A549 (cell line): ENCODE data around the gene EEF1A1.
"Not testable (repeated sequence)": the region's sequence is repeated elsewhere in the genome, so short reads cannot be mapped to it uniquely, and the experiment has no call there.

ENCODE experiments used
- CHD4 ChIP-seq: fragments of 200-600 bp; sonication (generic); IDR thresholded peaks from 2 replicates; pipeline ENCODE4 v1.6.1; 2016; ENCODE audit warnings: antibody characterized with exemption, mild to moderate bottlenecking, borderline replicate concordance
- CTCF ChIP-seq: fragments of >200 bp; sonication (Bioruptor Twin); formaldehyde crosslinking; IDR thresholded peaks from 3 replicates; pipeline ENCODE4 v1.5.1; 2016
- HOXB5 ChIP-seq: fragments of 250-450 bp; sonication (Bioruptor Pico); IDR thresholded peaks from 2 replicates; pipeline ENCODE4 v1.5.0; 2020; ENCODE audit warnings: mild to moderate bottlenecking, moderate library complexity
- JUN ChIP-seq, 2 experiments: fragments of >200 bp; sonication (Bioruptor Twin); formaldehyde crosslinking; IDR thresholded peaks; 2 replicates in 1 of 2; 3 replicates in 1 of 2; pipeline ENCODE4 v1.6.1; 2016 to 2017
- JUNB ChIP-seq: fragments of >200 bp; sonication (Bioruptor Twin); formaldehyde crosslinking; IDR thresholded peaks from 2 replicates; pipeline ENCODE4 v1.6.1; 2016
- MYC ChIP-seq: IDR thresholded peaks from 2 replicates; pipeline ENCODE4 v1.6.1; 2012; ENCODE audit warnings: mild to moderate bottlenecking, inconsistent platforms, low read length, improper control_type of control experiment, borderline replicate concordance
- NPAS2 ChIP-seq: fragments of 250-450 bp; sonication (Bioruptor Pico); IDR thresholded peaks from 2 replicates; pipeline ENCODE4 v1.8.0; 2022; ENCODE audit warnings: mild to moderate bottlenecking, moderate library complexity, borderline replicate concordance
- POLR2A ChIP-seq: IDR thresholded peaks from 2 replicates; pipeline ENCODE4 v1.6.1; 2012; ENCODE audit warnings: mild to moderate bottlenecking, low read length
- RAD21 ChIP-seq, 2 experiments: fragments of >200 bp in 1 of 2; sonication (Bioruptor Twin) in 1 of 2; formaldehyde crosslinking in 1 of 2; IDR thresholded peaks in 1 of 2; conservative IDR thresholded peaks in 1 of 2; 2 replicates in 1 of 2; 3 replicates in 1 of 2; pipeline ENCODE4 v1.6.1; 2012 to 2018; ENCODE audit warnings: inconsistent platforms in 1 of 2
- SMC3 ChIP-seq: fragments of >200 bp; sonication (Bioruptor Twin); formaldehyde crosslinking; IDR thresholded peaks from 3 replicates; pipeline ENCODE4 v1.6.1; 2018; ENCODE audit warnings: inconsistent platforms
- TF ChIP-seq, protein P1 (sequence below): IDR thresholded peaks from 2 replicates; pipeline ENCODE4 v1.6.1; 2012; ENCODE audit warnings: low read depth, borderline replicate concordance
- TF ChIP-seq, protein P2 (sequence below): fragments of 450-650 bp; IDR thresholded peaks from 2 replicates; pipeline ENCODE4 v1.6.1; 2014; ENCODE audit warnings: antibody characterized with exemption

- TF ChIP-seq CTCF; POLR2A; HOXB5 (CRISPR knock-in tag); MYC; JUNB; RAD21 (conservative IDR thresholded peaks at IDR 0.05 in 1 of 2, IDR thresholded peaks at IDR 0.05 in 1 of 2); JUN (IDR thresholded peaks at IDR 0.05); NPAS2 (CRISPR knock-in tag); CHD4; SMC3: not testable (repeated sequence)
- TF ChIP-seq, protein P1, sequence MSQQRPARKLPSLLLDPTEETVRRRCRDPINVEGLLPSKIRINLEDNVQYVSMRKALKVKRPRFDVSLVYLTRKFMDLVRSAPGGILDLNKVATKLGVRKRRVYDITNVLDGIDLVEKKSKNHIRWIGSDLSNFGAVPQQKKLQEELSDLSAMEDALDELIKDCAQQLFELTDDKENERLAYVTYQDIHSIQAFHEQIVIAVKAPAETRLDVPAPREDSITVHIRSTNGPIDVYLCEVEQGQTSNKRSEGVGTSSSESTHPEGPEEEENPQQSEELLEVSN: not testable (repeated sequence)
- TF ChIP-seq, protein P2, sequence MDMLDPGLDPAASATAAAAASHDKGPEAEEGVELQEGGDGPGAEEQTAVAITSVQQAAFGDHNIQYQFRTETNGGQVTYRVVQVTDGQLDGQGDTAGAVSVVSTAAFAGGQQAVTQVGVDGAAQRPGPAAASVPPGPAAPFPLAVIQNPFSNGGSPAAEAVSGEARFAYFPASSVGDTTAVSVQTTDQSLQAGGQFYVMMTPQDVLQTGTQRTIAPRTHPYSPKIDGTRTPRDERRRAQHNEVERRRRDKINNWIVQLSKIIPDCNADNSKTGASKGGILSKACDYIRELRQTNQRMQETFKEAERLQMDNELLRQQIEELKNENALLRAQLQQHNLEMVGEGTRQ: not testable (repeated sequence)
Observed at GRCh38 chr6:73551115-73551514, 30.3 kb upstream of the EEF1A1 start.
